K562 (cell line): Measurements from ENCODE around the gene CROCC2. TPM values are rescaled to one million over a fixed set of nuclear protein-coding genes. Genes with fewer than 3 reads are reported as not detected.

Experiments used
- PCBP1 ChIP-seq: fragments of 200-400 bp; formaldehyde crosslinking; IDR thresholded peaks from 2 replicates; pipeline ENCODE4 v1.6.1; 2018; ENCODE audit warnings: mild to moderate bottlenecking, low read depth, low read length; ENCODE audit not compliant: poor library complexity, severe bottlenecking
- U2AF1 ChIP-seq: fragments of 200-400 bp; formaldehyde crosslinking; optimal IDR thresholded peaks from 2 replicates; pipeline ENCODE3; 2017; ENCODE audit warnings: mild to moderate bottlenecking, low read depth, low read length, moderate library complexity
- ZNF324 ChIP-seq: fragments of 250-450 bp; sonication (Bioruptor Pico); IDR thresholded peaks from 2 replicates; pipeline ENCODE4 v1.4.0; 2020; ENCODE audit warnings: mild to moderate bottlenecking
- ZNF583 ChIP-seq: fragments of 250-450 bp; sonication (Bioruptor Pico); IDR thresholded peaks from 2 replicates; pipeline ENCODE4 v1.4.0; 2020
- polyA plus RNA-seq, 8 experiments: library from polyadenylated mRNA; depleted of rRNA in 4 of 8; stranded (reverse) in 5 of 8; unstranded in 3 of 8; fragments of >200 nt; fragmentation: Nextera tagmentation in 2 of 8; fragmentation: Illumina TruSeq in 1 of 8; extraction: Ambion mirVana in 2 of 8; extraction: Trizol in 1 of 8; gene quantifications; 2 replicates each; pipeline versions ENCODE4 v1.2.1 to v1.2.3, GENCODE V29; 2011 to 2014; ENCODE audit warnings: inconsistent platforms in 1 of 8, missing spikeins in 1 of 8
- total RNA-seq, 7 experiments: library from RNA; depleted of rRNA in 6 of 7; stranded (reverse); fragments of >200 nt in 6 of 7; fragmentation: Illumina TruSeq in 2 of 7; extraction: Trizol in 2 of 7; gene quantifications; 2 replicates each; pipeline versions ENCODE4 v1.2.1 to v1.2.3, GENCODE V29; 2011 to 2021; ENCODE audit warnings: low replicate concordance in 1 of 7
- TF ChIP-seq, protein P1 (sequence below), 2 experiments: fragments of 450-650 bp; formaldehyde crosslinking in 1 of 2; IDR thresholded peaks; 2 replicates each; pipeline versions ENCODE4 v1.4.0 to v1.6.1; 2014 to 2020; ENCODE audit warnings: mild to moderate bottlenecking in 2 of 2, borderline replicate concordance in 1 of 2, low read depth in 1 of 2
- TF ChIP-seq, protein P2 (sequence below): fragments of 250-450 bp; sonication (Bioruptor Pico); IDR thresholded peaks from 2 replicates; pipeline ENCODE4 v1.4.0; 2020; ENCODE audit warnings: mild to moderate bottlenecking, moderate library complexity

Gene CROCC2
- total and polyA plus RNA-seq, 9 of the 15 experiments (the other 6 are each of a cell fraction or from before 2014, with no cell fraction given), result not detected

DNA sequence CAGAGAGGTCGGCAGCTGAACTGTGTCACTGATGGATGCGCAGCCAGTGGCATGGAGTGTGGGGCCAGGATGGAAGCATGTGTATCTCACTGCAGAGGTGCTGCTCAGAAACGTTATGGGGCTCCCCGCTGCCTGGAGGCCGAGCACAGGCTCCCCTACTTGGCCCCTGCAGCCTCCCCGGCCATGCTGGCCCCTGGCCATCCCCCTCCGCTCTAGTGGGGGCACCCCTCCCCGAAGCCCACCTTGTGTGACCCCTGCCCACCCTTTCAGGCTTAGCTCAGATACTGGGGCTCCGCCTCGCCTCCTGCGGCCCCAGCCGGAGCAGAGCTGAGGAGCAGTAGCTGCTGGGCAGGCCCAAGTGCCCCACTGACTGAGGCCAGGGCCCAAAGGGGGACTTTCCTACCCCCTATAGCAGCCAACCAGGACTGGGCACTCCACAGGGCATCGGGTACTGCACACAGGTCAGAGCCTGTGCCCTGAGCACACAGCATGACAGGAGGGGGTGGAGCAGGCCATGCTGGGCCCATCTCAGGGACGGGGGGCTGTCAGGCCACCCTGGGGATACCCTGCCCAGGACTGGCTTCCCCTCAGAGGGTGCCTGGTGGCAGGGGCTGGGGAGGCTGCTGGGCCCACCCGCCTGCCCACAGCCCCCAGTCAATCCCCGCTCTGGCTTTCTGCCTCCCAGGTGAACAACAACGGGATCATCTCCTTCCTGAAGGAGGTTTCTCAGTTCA, 123.6 kb downstream of the CROCC2 start (continued):
- TF ChIP-seq ZNF583 (CRISPR knock-in tag) (no peak), PCBP1 (no peak), ZNF324 (CRISPR knock-in tag) (no peak), U2AF1 (no peak)
- TF ChIP-seq, protein P1, sequence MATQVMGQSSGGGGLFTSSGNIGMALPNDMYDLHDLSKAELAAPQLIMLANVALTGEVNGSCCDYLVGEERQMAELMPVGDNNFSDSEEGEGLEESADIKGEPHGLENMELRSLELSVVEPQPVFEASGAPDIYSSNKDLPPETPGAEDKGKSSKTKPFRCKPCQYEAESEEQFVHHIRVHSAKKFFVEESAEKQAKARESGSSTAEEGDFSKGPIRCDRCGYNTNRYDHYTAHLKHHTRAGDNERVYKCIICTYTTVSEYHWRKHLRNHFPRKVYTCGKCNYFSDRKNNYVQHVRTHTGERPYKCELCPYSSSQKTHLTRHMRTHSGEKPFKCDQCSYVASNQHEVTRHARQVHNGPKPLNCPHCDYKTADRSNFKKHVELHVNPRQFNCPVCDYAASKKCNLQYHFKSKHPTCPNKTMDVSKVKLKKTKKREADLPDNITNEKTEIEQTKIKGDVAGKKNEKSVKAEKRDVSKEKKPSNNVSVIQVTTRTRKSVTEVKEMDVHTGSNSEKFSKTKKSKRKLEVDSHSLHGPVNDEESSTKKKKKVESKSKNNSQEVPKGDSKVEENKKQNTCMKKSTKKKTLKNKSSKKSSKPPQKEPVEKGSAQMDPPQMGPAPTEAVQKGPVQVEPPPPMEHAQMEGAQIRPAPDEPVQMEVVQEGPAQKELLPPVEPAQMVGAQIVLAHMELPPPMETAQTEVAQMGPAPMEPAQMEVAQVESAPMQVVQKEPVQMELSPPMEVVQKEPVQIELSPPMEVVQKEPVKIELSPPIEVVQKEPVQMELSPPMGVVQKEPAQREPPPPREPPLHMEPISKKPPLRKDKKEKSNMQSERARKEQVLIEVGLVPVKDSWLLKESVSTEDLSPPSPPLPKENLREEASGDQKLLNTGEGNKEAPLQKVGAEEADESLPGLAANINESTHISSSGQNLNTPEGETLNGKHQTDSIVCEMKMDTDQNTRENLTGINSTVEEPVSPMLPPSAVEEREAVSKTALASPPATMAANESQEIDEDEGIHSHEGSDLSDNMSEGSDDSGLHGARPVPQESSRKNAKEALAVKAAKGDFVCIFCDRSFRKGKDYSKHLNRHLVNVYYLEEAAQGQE (IDR thresholded peaks at IDR 0.05; ENCODE audit: borderline replicate concordance), result no peak
- TF ChIP-seq, protein P1 (CRISPR knock-in tag; IDR thresholded peaks at IDR 0.05; ENCODE audit: low read depth), result no peak
- TF ChIP-seq, protein P2, sequence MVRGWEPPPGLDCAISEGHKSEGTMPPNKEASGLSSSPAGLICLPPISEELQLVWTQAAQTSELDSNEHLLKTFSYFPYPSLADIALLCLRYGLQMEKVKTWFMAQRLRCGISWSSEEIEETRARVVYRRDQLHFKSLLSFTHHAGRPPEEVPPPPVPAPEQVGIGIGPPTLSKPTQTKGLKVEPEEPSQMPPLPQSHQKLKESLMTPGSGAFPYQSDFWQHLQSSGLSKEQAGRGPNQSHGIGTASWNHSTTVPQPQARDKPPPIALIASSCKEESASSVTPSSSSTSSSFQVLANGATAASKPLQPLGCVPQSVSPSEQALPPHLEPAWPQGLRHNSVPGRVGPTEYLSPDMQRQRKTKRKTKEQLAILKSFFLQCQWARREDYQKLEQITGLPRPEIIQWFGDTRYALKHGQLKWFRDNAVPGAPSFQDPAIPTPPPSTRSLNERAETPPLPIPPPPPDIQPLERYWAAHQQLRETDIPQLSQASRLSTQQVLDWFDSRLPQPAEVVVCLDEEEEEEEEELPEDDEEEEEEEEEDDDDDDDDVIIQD (CRISPR knock-in tag), result no peak
